Measurements from ENCODE around the gene RABGAP1L.

- TF ChIP-seq, protein P1, sequence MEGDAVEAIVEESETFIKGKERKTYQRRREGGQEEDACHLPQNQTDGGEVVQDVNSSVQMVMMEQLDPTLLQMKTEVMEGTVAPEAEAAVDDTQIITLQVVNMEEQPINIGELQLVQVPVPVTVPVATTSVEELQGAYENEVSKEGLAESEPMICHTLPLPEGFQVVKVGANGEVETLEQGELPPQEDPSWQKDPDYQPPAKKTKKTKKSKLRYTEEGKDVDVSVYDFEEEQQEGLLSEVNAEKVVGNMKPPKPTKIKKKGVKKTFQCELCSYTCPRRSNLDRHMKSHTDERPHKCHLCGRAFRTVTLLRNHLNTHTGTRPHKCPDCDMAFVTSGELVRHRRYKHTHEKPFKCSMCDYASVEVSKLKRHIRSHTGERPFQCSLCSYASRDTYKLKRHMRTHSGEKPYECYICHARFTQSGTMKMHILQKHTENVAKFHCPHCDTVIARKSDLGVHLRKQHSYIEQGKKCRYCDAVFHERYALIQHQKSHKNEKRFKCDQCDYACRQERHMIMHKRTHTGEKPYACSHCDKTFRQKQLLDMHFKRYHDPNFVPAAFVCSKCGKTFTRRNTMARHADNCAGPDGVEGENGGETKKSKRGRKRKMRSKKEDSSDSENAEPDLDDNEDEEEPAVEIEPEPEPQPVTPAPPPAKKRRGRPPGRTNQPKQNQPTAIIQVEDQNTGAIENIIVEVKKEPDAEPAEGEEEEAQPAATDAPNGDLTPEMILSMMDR (IDR thresholded peaks at IDR 0.05), result no peak
- no peak for TF ChIP-seq POLR2A (IDR thresholded peaks at IDR 0.05)
Observed at GRCh38 chr1:174652569-174653280, 493.4 kb downstream of the RABGAP1L start.

Data from lower leg skin (tissue), 3 donors.